Lower lobe of right lung (tissue), 2 donors: ENCODE results near the gene ACR. TPM values are rescaled to one million over a fixed set of nuclear protein-coding genes. Genes with fewer than 3 reads are reported as not detected.

Experiments
- ATAC-seq, 2 donors: fragments of 200-7000 bp; cut with Tn5 transposase; one replicate each; pipeline ENCODE4 v1.9.1; 2020 to 2022; ENCODE audit warnings: mild to moderate bottlenecking in 2 of 2, moderate library complexity in 2 of 2
- DNase-seq: peaks from one replicate; pipeline ENCODE4 v3.0.0-alpha.2; 2020
- H3K27ac ChIP-seq: fragments of 200-600 bp; one replicate; pipeline ENCODE4 v1.8.0; 2022
- H3K27me3 ChIP-seq: fragments of 200-600 bp; one replicate; pipeline ENCODE4 v1.8.0; 2022; ENCODE audit warnings: low read depth
- H3K36me3 ChIP-seq: fragments of 200-600 bp; one replicate; pipeline ENCODE4 v1.8.0; 2022; ENCODE audit warnings: mild to moderate bottlenecking
- H3K4me1 ChIP-seq: fragments of 200-600 bp; one replicate; pipeline ENCODE4 v1.8.0; 2022
- H3K4me3 ChIP-seq: fragments of 200-600 bp; one replicate; pipeline ENCODE4 v1.8.0; 2022; ENCODE audit warnings: mild to moderate bottlenecking
- H3K9me3 ChIP-seq: fragments of 200-600 bp; one replicate; pipeline ENCODE4 v1.8.0; 2022
- CTCF ChIP-seq: fragments of 200-600 bp; IDR thresholded peaks from one replicate; pipeline ENCODE4 v1.8.0; 2022; ENCODE audit warnings: antibody characterized with exemption, mild to moderate bottlenecking
- intact Hi-C: fragments of 100-400 bp; cut with DNase I; formaldehyde crosslinking; loops from one replicate; pipeline ENCODE4 v1.11.0; 2022
- long read RNA-seq: library from polyadenylated mRNA; unstranded; transcript quantifications from one replicate; pipeline ENCODE4 v2.0.0, GENCODE V29; 2021
- total RNA-seq: library from RNA; stranded (reverse); fragmentation: NEBNext Ultra II Directional; extraction: Animal tissue kit (Norgen Biotek cat#: 25700); gene quantifications from one replicate; pipeline ENCODE4 v1.2.1, GENCODE V29; 2021
- donor health status: DM: no; HTN: yes; CAD: no; lungs with severe emphysema.

Gene ACR
- 0.62 TPM for total RNA-seq
- long read RNA-seq = 0 reads

- H3K27me3 ChIP-seq = no peaks in the 10 kb centered on the region
- H3K36me3 ChIP-seq = no peaks in the 10 kb centered on the region
- H3K4me3 ChIP-seq = no peak within 1 kb of the TSS
- intact Hi-C loops = no loop called here
- DNase-seq (peak; percentile 21), ATAC-seq (no peak)
- no peaks in the 10 kb centered on the region for H3K9me3 ChIP-seq
- no peaks in the 10 kb centered on the region for H3K4me1 ChIP-seq
- TF ChIP-seq CTCF = no peak
- H3K27ac ChIP-seq = no peak within 1 kb of the TSS
Observed at GRCh38 chr22:50737728-50738648, at the start of gene ACR. TSS of gene ACR (plus strand) at chr22:50738204. CDS start at chr22:50738236, 32 bp downstream.

GRCh38 chr22:50688448-50688847, 49.6 kb upstream of the ACR start:
- peaks cover 22% of the 10 kb centered on the region for H3K4me1 ChIP-seq
- no peak for DNase-seq
- intact Hi-C loops = no loop called here

GRCh38 chr22:50691521-50691920, 46.5 kb upstream of the ACR start:
- TF ChIP-seq CTCF = peak; percentile 37
- peaks cover 47% of the 10 kb centered on the region for H3K4me1 ChIP-seq
- H3K27ac ChIP-seq = no peak overlapping the region
- intact Hi-C loops = no loop called here
- no peak for DNase-seq
- no peaks in the 10 kb centered on the region for H3K9me3 ChIP-seq
- no peak for ATAC-seq
- H3K36me3 ChIP-seq = peaks cover 3% of the 10 kb centered on the region
- no peaks in the 10 kb centered on the region for H3K27me3 ChIP-seq
- no peak overlapping the region for H3K4me3 ChIP-seq

More at GRCh38 chr22:50688448-50688847, 49.6 kb upstream of the ACR start:
- Histone ChIP-seq H3K27me3 (no peaks in the 10 kb centered on the region), H3K36me3 (no peaks in the 10 kb centered on the region), H3K27ac (no peak overlapping the region), H3K9me3 (no peaks in the 10 kb centered on the region), H3K4me3 (no peak overlapping the region)
- TF ChIP-seq CTCF = no peak
- peak in 1 of 2 donors; percentile 20 for ATAC-seq

- intact Hi-C loops = no loop called here
Observed at GRCh38 chr22:50693462-50693861, 44.5 kb upstream of the ACR start.

GRCh38 chr22:50694099-50694605, 43.9 kb upstream of the ACR start:
- H3K4me3 ChIP-seq = no peak overlapping the region
- no peaks in the 10 kb centered on the region for H3K27me3 ChIP-seq
- H3K4me1 ChIP-seq = peaks cover 59% of the 10 kb centered on the region
- no peak for TF ChIP-seq CTCF
- ATAC-seq (no peak), DNase-seq (no peak)
- H3K9me3 ChIP-seq = no peaks in the 10 kb centered on the region
- H3K27ac ChIP-seq = no peak overlapping the region
- H3K36me3 ChIP-seq = peaks cover 5% of the 10 kb centered on the region
- intact Hi-C loops = no loop called here

More at GRCh38 chr22:50693462-50693861, 44.5 kb upstream of the ACR start:
- no peak overlapping the region for H3K4me3 ChIP-seq
- TF ChIP-seq CTCF = no peak
- H3K9me3 ChIP-seq = no peaks in the 10 kb centered on the region
- no peak overlapping the region for H3K27ac ChIP-seq
- DNase-seq (no peak), ATAC-seq (no peak)
- H3K27me3 ChIP-seq = no peaks in the 10 kb centered on the region
- peaks cover 3% of the 10 kb centered on the region for H3K36me3 ChIP-seq
- H3K4me1 ChIP-seq = peaks cover 52% of the 10 kb centered on the region
